ENCODE data around the gene GREM2. TPM values are rescaled to one million over a fixed set of nuclear protein-coding genes. Genes with fewer than 3 reads are reported as not detected.

GREM2 gene
- total RNA-seq, 1 experiment from 2014 or later = not detected

- Histone ChIP-seq H3K27me3 (ENCODE audit: low read length) (peaks cover 8% of the 10 kb centered on the region; the same call in 1 of the 2 replicates), H3K9me3 (ENCODE audit: low read length) (no peaks in the 10 kb centered on the region), H3K36me3 (ENCODE audit: low read depth, low read length) (no peaks in the 10 kb centered on the region), H3K27ac (ENCODE audit: low read length) (no peak overlapping the region), H3K4me1 (ENCODE audit: insufficient read depth, low read length) (peaks cover 9% of the 10 kb centered on the region; the same call in 1 of the 2 replicates), H3K9me2 (replicated peaks; ENCODE audit: low read length) (no peaks in the 10 kb centered on the region), H3K9ac (ENCODE audit: low read length) (no peak overlapping the region), H3K4me3 (ENCODE audit: low read length) (no peak overlapping the region), H3F3A (ENCODE audit: low read length, unreplicated experiment) (no peaks in the 10 kb centered on the region), H3K4me2 (ENCODE audit: low read length) (no peak overlapping the region), H2AFZ (ENCODE audit: low read length) (no peak overlapping the region), H4K20me1 (ENCODE audit: low read length) (no peaks in the 10 kb centered on the region), H3K79me2 (ENCODE audit: low read length) (no peaks in the 10 kb centered on the region)
- CTCF ChIA-PET = interaction anchor here (0.6 kb wide), 1 partner anchor 232 kb away, joined by 3 read pairs; no protein-coding TSS in a partner anchor
- ATAC-seq (no peak), DNase-seq (no peak)
- intact Hi-C loops (cut with micrococcal nuclease) = no loop called here
- POLR2A ChIA-PET (ENCODE audit: unreplicated experiment) = no interaction called here
- TF ChIP-seq EZH2phosphoT487 (IDR thresholded peaks at IDR 0.05; ENCODE audit: borderline replicate concordance, low read length) (no peak), EZH2 (IDR thresholded peaks at IDR 0.05; ENCODE audit: low read length, unreplicated experiment) (no peak), CTCF (conservative IDR thresholded peaks at IDR 0.05; ENCODE audit: low read depth, low read length) (no peak)
- BruUV-seq (replicated peaks) = no TSS peak
These were observed 12.7 kb downstream of the GREM2 start for GRCh38 chr1:240599299-240599698.

- Histone ChIP-seq H2AFZ (ENCODE audit: low read length) (no peak overlapping the region), H3K9me3 (ENCODE audit: low read length) (no peaks in the 10 kb centered on the region), H3K27ac (ENCODE audit: low read length) (no peak overlapping the region), H3K79me2 (ENCODE audit: low read length) (no peaks in the 10 kb centered on the region), H3K4me1 (ENCODE audit: insufficient read depth, low read length) (peaks cover 9% of the 10 kb centered on the region; the same call in 1 of the 2 replicates), H4K20me1 (ENCODE audit: low read length) (no peaks in the 10 kb centered on the region), H3F3A (ENCODE audit: low read length, unreplicated experiment) (no peaks in the 10 kb centered on the region), H3K4me3 (ENCODE audit: low read length) (no peak overlapping the region), H3K9me2 (replicated peaks; ENCODE audit: low read length) (no peaks in the 10 kb centered on the region), H3K9ac (ENCODE audit: low read length) (no peak overlapping the region), H3K36me3 (ENCODE audit: low read depth, low read length) (no peaks in the 10 kb centered on the region), H3K4me2 (ENCODE audit: low read length) (no peak overlapping the region), H3K27me3 (ENCODE audit: low read length) (peaks cover 8% of the 10 kb centered on the region; the same call in 1 of the 2 replicates)
- POLR2A ChIA-PET (ENCODE audit: unreplicated experiment) = no interaction called here
- BruUV-seq (replicated peaks) = no TSS peak
- no peak for DNase-seq
- ATAC-seq = no peak
- no peak for TF ChIP-seq EZH2 (IDR thresholded peaks at IDR 0.05; ENCODE audit: low read length, unreplicated experiment)
- TF ChIP-seq CTCF (conservative IDR thresholded peaks at IDR 0.05; ENCODE audit: low read depth, low read length) = no peak
- no peak for TF ChIP-seq EZH2phosphoT487 (IDR thresholded peaks at IDR 0.05; ENCODE audit: borderline replicate concordance, low read length)
- CTCF ChIA-PET = no interaction called here
- intact Hi-C loops (cut with micrococcal nuclease) = no loop called here
These were observed 13.5 kb downstream of the GREM2 start for GRCh38 chr1:240598216-240599001.
